Iris pigment epithelial cell (primary cell): ENCODE data around the gene CDH15.

Source experiments
- DNase-seq: peaks from one replicate; pipeline ENCODE4 v3.0.0-alpha.2; 2011; ENCODE audit warnings: low read depth

The CDH15 gene

GRCh38 chr16:89200124-89200849 is 28.7 kb downstream of the CDH15 start, which contains the start of gene SLC22A31:
Gene SLC22A31 (minus strand): TSS chr16:89200537. CDS start chr16:89200501, 36 bp downstream.
- peak; percentile 21 for DNase-seq

GRCh38 chr16:89200850-89201411 is 29.4 kb downstream of the CDH15 start:
- DNase-seq: no peak

GRCh38 chr16:89201439-89202377 is 30.2 kb downstream of the CDH15 start:
- DNase-seq: peak; percentile 64

DNA sequence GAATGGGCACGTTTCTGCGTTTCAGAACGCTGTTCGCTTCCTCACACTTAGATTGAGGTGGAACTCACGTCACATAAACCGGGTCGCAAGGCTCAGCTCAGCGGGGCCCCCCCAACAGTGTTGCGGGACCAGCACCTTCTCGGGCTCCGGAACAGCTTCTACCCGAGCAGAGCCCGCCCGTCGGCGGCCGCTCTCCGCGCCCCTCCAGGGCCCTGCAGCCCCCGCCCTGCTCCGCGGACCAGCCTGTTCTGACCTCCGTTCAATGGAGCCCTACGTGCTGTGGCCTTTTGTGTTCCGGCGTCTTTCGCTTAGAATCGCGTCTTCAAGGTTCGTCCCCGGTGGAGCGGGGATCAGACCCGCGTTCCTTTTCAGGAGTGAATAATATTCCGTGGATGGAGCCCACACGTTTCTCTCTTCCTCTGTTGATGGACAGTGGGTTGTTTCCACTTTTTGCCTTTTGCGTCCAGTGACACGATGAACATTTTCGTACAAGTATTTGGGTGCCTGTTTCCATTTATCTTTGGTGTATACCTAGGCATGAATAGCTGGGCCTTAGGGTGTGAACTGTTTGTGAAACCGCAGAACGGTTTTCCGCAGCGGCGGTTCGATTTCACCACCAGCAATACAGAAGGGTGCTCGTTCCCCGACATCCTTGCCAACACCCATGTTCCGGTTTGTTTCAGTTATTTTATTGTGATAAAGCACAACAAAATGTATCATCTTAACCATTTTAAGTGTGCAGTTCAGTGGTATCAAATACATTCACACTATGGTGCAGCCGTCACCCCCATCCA is 31.1 kb downstream of the CDH15 start:
- no peak for DNase-seq

GRCh38 chr16:89207993-89208392 is 36.4 kb downstream of the CDH15 start:
- no peak for DNase-seq

DNA sequence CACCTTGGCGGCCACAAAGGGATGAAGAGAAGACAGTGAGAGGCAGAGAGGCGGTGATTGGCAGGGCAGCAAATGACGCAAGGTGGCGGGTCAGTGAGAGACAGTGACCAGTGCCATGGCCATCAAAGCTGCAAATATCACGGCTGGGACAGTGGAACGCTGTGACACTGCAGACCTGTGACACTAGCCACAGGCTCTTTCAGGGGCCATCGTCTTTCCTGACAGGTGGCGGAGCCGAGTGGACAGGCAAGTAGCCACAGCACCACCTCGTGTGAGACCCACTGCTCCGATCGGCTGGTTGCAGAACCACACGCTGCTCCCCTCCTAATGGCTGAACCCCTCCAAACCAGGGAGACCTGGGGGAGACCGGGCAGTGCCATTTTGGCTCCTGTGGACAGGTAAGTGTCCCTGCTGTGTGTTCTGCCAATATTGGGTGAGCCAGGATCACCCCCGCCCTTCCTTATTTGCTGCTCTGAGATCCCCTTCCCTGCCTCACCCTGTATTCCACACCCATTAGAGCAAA is 38.0 kb downstream of the CDH15 start:
- DNase-seq: no peak

DNA sequence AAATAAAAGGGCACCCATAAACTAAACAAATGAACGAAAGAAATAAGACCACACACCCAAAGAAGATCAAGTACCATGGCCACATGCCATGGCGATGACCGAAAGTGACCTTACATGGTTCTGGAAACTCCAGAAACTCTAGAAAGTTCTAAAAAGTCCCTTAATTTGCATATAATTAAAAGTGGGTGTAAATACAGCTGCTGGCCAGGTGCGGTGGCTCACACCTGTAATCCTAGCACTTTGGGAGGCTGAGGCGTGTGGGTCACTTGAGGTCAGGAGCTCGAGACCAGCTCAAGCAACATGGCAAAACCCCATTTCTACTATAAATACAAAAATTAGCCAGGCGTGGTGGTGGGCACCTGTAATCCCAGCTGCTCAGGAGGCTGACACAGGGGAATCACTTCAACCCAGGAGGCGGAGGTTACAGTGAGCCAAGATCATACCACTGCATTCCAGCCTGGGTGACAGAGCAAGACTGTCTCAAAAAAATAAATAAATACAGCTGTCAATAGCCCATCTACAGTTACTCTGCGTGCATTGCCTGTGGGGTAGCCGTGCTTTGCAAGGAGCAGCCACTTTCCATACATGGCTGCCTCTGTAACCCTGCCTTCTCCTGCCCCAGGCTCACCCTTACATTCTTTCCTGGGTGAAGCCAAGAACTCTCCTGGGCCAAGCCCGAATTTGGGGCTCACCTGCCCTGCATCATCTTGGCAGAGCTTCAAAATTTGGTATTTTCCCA is 38.8 kb downstream of the CDH15 start:
- DNase-seq: no peak

DNA sequence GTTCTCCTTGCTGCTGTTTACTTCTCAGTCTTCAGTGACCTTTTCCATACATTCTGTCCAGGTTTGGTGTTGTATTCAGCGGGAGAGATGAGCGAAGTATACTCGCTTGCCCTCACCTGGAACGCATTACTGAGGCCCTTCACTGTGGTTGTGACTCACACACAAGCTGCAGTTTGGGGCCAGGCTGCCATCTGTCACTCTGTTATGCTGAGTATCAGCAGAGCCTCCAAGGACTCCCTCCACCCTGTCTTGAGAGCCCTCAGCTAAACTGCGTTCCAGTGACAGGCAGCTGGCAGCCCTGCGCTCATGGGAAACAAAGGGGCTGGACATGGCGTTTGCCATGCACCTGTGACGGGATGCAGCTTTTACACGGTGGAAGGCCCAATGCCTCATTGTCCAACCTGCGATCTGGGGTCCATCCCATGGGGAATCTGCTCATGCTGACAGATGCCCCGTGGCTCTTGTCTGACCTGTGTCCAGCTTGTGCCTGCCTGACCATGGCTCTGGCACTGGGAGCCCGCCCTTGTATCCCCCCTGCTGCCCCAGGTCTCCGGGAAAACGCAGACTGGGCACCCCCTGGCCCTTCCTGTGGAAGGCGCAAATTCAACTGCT is 39.5 kb downstream of the CDH15 start:
- DNase-seq: no peak

DNA sequence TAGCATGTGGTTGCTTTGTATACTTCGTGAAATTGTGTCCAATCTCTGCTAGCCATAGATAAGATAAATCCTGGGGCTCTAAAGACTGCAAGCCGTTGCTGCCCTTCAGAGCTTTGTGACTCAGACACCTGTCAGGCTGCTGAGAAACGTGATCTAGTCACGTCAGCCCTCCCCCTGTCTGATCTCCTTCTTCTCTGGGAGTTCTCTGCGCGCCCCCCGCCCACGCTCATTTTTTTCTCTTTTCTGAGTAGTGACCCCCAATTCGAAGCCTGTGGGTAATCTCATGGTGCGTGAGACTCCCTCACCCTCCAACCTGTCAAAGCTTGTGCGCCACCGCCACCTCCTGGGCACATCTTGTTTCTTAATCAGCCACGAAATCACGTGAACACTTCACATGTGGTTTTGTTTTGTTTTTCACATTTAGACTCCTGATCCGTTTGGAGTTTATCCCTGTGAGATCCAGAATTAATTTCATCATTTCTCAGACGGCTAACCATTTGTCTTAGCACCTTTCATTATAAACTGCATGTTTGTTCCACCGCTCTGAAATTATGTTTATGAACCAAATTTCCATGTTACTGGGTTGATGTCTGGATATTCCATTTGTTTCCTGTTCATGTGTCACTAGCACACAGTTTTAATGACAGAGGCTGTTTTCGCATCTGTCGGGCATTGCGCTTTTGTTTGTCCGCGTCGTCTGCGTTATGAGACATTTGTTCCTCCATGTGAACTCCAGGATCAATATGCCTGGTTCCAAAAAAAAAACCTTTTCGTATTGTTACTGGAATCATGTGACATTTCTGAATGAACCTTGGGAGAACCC is 45.0 kb downstream of the CDH15 start:
- peak; percentile 80 for DNase-seq

DNA sequence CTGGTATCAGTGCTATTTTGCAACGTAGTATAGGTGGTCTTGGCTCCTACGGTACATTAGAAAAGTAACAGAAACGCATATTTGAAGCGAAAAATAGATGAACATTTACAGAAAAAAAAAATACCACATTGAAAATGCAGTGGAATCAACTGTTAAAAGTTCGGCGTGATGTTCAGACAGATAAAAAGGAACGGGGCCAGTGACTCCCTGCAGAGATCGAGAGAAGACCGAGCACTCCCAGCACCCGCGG is 45.5 kb downstream of the CDH15 start:
- DNase-seq: no peak

- DNase-seq: peak; percentile 90
These were observed 46.0 kb downstream of the CDH15 start, which contains the start of gene ZNF778 for GRCh38 chr16:89217388-89218191. Gene ZNF778 (plus strand): TSS chr16:89217703. CDS start chr16:89221128, 3,425 bp downstream.

DNA sequence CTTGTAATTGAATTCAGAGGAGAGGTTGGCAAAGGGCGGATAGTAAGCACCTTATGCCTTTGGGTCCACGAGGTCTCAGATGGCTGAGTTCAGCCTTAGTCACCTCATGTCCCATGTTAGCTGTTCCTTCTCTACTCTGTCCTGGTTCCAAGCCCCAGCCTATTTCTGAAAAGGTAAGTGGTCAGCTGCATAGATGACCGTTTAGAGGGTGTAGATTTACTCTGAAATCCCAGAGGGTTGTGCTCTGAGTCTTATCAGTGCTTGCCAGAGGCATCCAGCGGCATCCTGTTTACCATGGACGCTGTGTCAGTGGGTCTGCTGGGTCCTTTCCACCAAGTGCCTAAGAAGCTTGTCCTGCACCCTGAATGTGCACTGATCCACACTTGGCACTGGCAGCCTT is 47.8 kb downstream of the CDH15 start:
- DNase-seq: no peak

DNA sequence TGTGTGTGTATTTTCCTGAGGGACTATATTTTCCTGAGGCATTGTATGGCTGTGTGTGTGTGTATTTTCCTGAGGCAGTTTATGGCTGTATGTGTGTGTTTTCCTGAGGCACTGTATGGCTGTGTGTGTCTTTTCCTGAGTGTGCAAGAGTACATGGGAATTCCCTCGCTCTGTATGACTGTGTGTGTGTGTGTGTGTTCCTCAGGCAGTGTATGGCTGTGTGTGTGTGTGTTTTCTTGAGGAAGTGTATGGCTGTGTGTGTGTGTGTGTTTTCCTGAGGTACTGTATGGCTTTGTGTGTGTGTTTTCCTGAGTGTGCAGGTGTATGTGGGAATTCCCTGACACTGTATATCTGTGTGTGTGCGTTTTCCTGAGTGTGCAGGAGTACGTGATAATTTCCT is 50.1 kb downstream of the CDH15 start:
- DNase-seq: no peak

GRCh38 chr16:89222931-89223330 is 51.4 kb downstream of the CDH15 start:
- no peak for DNase-seq

DNA sequence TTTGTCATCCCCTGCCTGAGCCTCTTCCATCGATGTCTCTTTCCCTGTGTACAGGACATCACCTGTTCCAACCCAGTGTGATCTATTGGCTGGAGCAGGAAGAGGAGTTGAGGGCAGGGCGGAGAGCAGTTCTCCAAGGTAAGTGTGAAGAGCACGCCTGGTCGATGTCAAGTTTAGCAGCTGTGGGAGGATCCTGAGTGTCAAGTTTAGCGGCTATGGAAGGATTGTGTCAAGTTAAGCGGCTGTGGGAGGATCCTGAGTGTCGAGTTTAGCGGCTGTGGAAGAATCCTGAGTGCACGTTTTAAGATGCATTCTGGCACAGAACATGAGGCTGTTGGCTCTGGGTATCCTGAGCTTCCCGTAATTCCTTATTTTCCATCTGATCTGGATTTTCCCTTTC is 53.1 kb downstream of the CDH15 start:
- DNase-seq: no peak

DNA sequence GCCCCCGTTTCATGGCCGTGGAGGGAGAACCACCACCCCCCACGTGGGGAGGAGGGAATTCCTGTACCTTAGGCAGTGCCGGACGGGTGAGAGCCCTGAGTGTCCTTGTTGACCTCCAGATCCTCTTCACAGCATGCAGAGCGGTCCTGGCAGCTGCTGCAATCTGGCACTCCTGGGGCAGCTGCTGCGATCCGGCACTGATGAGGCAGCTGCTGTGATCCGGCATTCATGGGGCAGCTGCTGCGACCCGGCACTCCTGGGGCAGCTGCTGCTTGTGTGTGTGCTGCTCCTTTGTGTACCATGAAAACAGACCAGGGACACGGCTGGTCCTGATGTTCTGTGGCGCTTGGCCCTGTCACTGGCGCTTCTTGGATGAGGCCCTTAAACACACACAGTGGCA is 58.7 kb downstream of the CDH15 start:
- DNase-seq: no peak

DNA sequence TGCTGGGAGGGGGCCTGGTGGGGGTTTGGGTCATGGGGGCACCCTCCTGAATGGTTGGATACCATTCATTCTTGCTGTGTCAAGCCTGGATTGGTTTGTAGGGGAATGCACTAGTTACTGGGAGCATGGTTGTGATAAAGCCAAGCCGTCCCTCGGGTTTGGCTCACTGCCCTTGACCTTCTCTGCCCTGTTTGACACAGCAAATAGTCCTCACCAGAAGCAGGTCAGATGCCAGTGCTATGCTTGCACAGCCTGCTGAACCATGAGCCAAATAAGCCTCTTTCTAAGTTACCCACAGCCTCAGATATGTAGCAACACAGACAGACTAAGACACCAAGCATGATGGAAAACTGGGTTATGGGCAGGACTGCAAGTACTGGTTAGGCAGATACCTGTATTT is 60.6 kb downstream of the CDH15 start:
- DNase-seq: no peak

- DNase-seq: no peak
These were observed 62.3 kb downstream of the CDH15 start for GRCh38 chr16:89233678-89234490.
